ENCODE data around the gene PLPP2.

PLPP2 gene

GRCh38 chr19:325937-326565 is 34.8 kb upstream of the PLPP2 start:
- no peaks in the 10 kb centered on the region for H3K4me1 ChIP-seq (ENCODE audit: insufficient read depth, insufficient read length)
- no peaks in the 10 kb centered on the region for H3K27me3 ChIP-seq (ENCODE audit: insufficient read depth, insufficient read length)
- no peak for DNase-seq (ENCODE audit: low read depth, low spot score)
- H3K36me3 ChIP-seq (ENCODE audit: insufficient read depth, insufficient read length, low read length) = peaks cover 92% of the 10 kb centered on the region
- H3K9me3 ChIP-seq (ENCODE audit: insufficient read depth, low read length) = peaks cover 32% of the 10 kb centered on the region; the same call in 1 of the 2 replicates
- H3K4me3 ChIP-seq (ENCODE audit: insufficient read length, low read depth) = no peak overlapping the region
- TF ChIP-seq YY1 (IDR thresholded peaks at IDR 0.05; ENCODE audit: insufficient read depth, insufficient read length) = no peak
- no peak for TF ChIP-seq ZNF274 (IDR thresholded peaks at IDR 0.05; ENCODE audit: low read depth, low read length)
- no peak for TF ChIP-seq SUZ12 (IDR thresholded peaks at IDR 0.05; ENCODE audit: extremely low read depth, insufficient read depth, insufficient read length)
- no peak overlapping the region for H3K9ac ChIP-seq (ENCODE audit: insufficient read length, low read depth)

- Histone ChIP-seq H3K4me3 (ENCODE audit: insufficient read length, low read depth) (no peak overlapping the region), H3K27me3 (ENCODE audit: insufficient read depth, insufficient read length) (no peaks in the 10 kb centered on the region), H3K36me3 (ENCODE audit: insufficient read depth, insufficient read length, low read length) (peaks cover 92% of the 10 kb centered on the region), H3K4me1 (ENCODE audit: insufficient read depth, insufficient read length) (no peaks in the 10 kb centered on the region), H3K9me3 (ENCODE audit: insufficient read depth, low read length) (peaks cover 34% of the 10 kb centered on the region; the same call in 1 of the 2 replicates), H3K9ac (ENCODE audit: insufficient read length, low read depth) (no peak overlapping the region)
- no peak for TF ChIP-seq SUZ12 (IDR thresholded peaks at IDR 0.05; ENCODE audit: extremely low read depth, insufficient read depth, insufficient read length)
- no peak for TF ChIP-seq YY1 (IDR thresholded peaks at IDR 0.05; ENCODE audit: insufficient read depth, insufficient read length)
- TF ChIP-seq ZNF274 (IDR thresholded peaks at IDR 0.05; ENCODE audit: low read depth, low read length) = no peak
- no peak for DNase-seq (ENCODE audit: low read depth, low spot score)
Measured at GRCh38 chr19:325173-325936, 34.2 kb upstream of the PLPP2 start.

- TF ChIP-seq SUZ12 (IDR thresholded peaks at IDR 0.05; ENCODE audit: extremely low read depth, insufficient read depth, insufficient read length) (no peak), YY1 (IDR thresholded peaks at IDR 0.05; ENCODE audit: insufficient read depth, insufficient read length) (no peak), ZNF274 (IDR thresholded peaks at IDR 0.05; ENCODE audit: low read depth, low read length) (no peak)
- H3K4me1 ChIP-seq (ENCODE audit: insufficient read depth, insufficient read length) = no peaks in the 10 kb centered on the region
- H3K4me3 ChIP-seq (ENCODE audit: insufficient read length, low read depth) = no peak overlapping the region
- no peak overlapping the region for H3K9ac ChIP-seq (ENCODE audit: insufficient read length, low read depth)
- peaks cover 31% of the 10 kb centered on the region; the same call in 1 of the 2 replicates for H3K9me3 ChIP-seq (ENCODE audit: insufficient read depth, low read length)
- DNase-seq (ENCODE audit: low read depth, low spot score) = no peak
- peaks cover 92% of the 10 kb centered on the region for H3K36me3 ChIP-seq (ENCODE audit: insufficient read depth, insufficient read length, low read length)
- no peaks in the 10 kb centered on the region for H3K27me3 ChIP-seq (ENCODE audit: insufficient read depth, insufficient read length)
Measured at GRCh38 chr19:324716-325115, 33.5 kb upstream of the PLPP2 start.

GRCh38 chr19:322616-323015 is 31.4 kb upstream of the PLPP2 start:
- DNase-seq (ENCODE audit: low read depth, low spot score) = no peak
- peaks cover 11% of the 10 kb centered on the region; the same call in 1 of the 2 replicates for H3K9me3 ChIP-seq (ENCODE audit: insufficient read depth, low read length)
- TF ChIP-seq YY1 (IDR thresholded peaks at IDR 0.05; ENCODE audit: insufficient read depth, insufficient read length) (no peak), SUZ12 (IDR thresholded peaks at IDR 0.05; ENCODE audit: extremely low read depth, insufficient read depth, insufficient read length) (no peak), ZNF274 (IDR thresholded peaks at IDR 0.05; ENCODE audit: low read depth, low read length) (no peak)
- H3K4me1 ChIP-seq (ENCODE audit: insufficient read depth, insufficient read length) = no peaks in the 10 kb centered on the region
- no peaks in the 10 kb centered on the region for H3K27me3 ChIP-seq (ENCODE audit: insufficient read depth, insufficient read length)
- H3K4me3 ChIP-seq (ENCODE audit: insufficient read length, low read depth) = no peak overlapping the region
- H3K9ac ChIP-seq (ENCODE audit: insufficient read length, low read depth) = no peak overlapping the region
- peaks cover 78% of the 10 kb centered on the region for H3K36me3 ChIP-seq (ENCODE audit: insufficient read depth, insufficient read length, low read length)

- H3K4me1 ChIP-seq (ENCODE audit: insufficient read depth, insufficient read length) = peaks cover 1% of the 10 kb centered on the region
- H3K9ac ChIP-seq (ENCODE audit: insufficient read length, low read depth) = no peak overlapping the region
- H3K36me3 ChIP-seq (ENCODE audit: insufficient read depth, insufficient read length, low read length) = peaks cover 70% of the 10 kb centered on the region
Measured at GRCh38 chr19:318509-318774, 27.2 kb upstream of the PLPP2 start.

GRCh38 chr19:317710-318508 is 26.7 kb upstream of the PLPP2 start:
- H3K27me3 ChIP-seq (ENCODE audit: insufficient read depth, insufficient read length) = no peaks in the 10 kb centered on the region
- no peak for DNase-seq (ENCODE audit: low read depth, low spot score)
- H3K4me3 ChIP-seq (ENCODE audit: insufficient read length, low read depth) = no peak overlapping the region
- peaks cover 70% of the 10 kb centered on the region for H3K36me3 ChIP-seq (ENCODE audit: insufficient read depth, insufficient read length, low read length)
- H3K4me1 ChIP-seq (ENCODE audit: insufficient read depth, insufficient read length) = peaks cover 1% of the 10 kb centered on the region
- TF ChIP-seq ZNF274 (IDR thresholded peaks at IDR 0.05; ENCODE audit: low read depth, low read length) (no peak), SUZ12 (IDR thresholded peaks at IDR 0.05; ENCODE audit: extremely low read depth, insufficient read depth, insufficient read length) (no peak), YY1 (IDR thresholded peaks at IDR 0.05; ENCODE audit: insufficient read depth, insufficient read length) (no peak)
- H3K9ac ChIP-seq (ENCODE audit: insufficient read length, low read depth) = no peak overlapping the region
- H3K9me3 ChIP-seq (ENCODE audit: insufficient read depth, low read length) = peaks cover 7% of the 10 kb centered on the region; the same call in 1 of the 2 replicates

More at GRCh38 chr19:318509-318774, 27.2 kb upstream of the PLPP2 start:
- DNase-seq (ENCODE audit: low read depth, low spot score) = no peak
- no peak overlapping the region for H3K4me3 ChIP-seq (ENCODE audit: insufficient read length, low read depth)
- peaks cover 7% of the 10 kb centered on the region; the same call in 1 of the 2 replicates for H3K9me3 ChIP-seq (ENCODE audit: insufficient read depth, low read length)
- TF ChIP-seq YY1 (IDR thresholded peaks at IDR 0.05; ENCODE audit: insufficient read depth, insufficient read length) = no peak
- TF ChIP-seq ZNF274 (IDR thresholded peaks at IDR 0.05; ENCODE audit: low read depth, low read length) = no peak
- no peak for TF ChIP-seq SUZ12 (IDR thresholded peaks at IDR 0.05; ENCODE audit: extremely low read depth, insufficient read depth, insufficient read length)
- H3K27me3 ChIP-seq (ENCODE audit: insufficient read depth, insufficient read length) = no peaks in the 10 kb centered on the region

Measured in NT2/D1 (cell line).